ENCODE results near the gene SPRR3. TPM values are rescaled to one million over a fixed set of nuclear protein-coding genes. Genes with fewer than 3 reads are reported as not detected.

SPRR3 gene
- total and polyA plus RNA-seq, 2 experiments from 2014 or later: not detected

DNA sequence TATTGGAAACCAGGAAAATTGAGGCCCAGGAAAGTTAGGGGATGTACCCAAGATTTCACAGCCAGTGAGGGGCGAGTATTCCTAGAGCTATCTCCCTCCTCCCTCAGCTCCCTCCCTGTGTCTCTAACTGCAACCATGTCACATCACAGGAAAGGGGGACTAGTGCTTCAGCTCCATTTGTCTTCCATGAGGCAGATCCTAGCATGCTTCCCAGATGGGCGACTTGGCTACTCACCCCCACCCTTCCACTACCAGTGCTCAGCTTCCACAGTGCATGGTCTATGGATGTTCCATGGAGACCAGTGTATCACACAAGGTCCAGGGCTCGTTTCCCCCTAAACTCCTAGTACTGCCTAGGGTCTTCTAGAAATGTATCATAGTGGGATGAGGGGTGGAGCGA lies 35.7 kb upstream of the SPRR3 start:
- Mint-ChIP-seq H3K36me3 (ENCODE audit: low read depth) (no peaks in the 10 kb centered on the region), H3K27ac (no peak overlapping the region), H3K27me3 (ENCODE audit: insufficient read depth, low read depth, poor library complexity) (no peaks in the 10 kb centered on the region), H3K4me3 (no peak overlapping the region), H3K4me1 (no peaks in the 10 kb centered on the region), H3K9me3 (no peaks in the 10 kb centered on the region)
- no peaks in the 10 kb centered on the region for H3K36me3 ChIP-seq (ENCODE audit: insufficient read depth)
- H3F3A ChIP-seq (replicated peaks; ENCODE audit: low read depth): no peaks in the 10 kb centered on the region
- H2AFZ ChIP-seq: no peak overlapping the region
- no peaks in the 10 kb centered on the region for H3K27me3 ChIP-seq (ENCODE audit: insufficient read depth)
- H3K9me2 ChIP-seq (ENCODE audit: insufficient read depth): peaks cover 15% of the 10 kb centered on the region
- H4K20me1 ChIP-seq (replicated peaks; ENCODE audit: insufficient read depth): no peaks in the 10 kb centered on the region
- no peak for TF ChIP-seq CTCF (conservative IDR thresholded peaks at IDR 0.05; ENCODE audit: low read depth in 2 of 2)
- TF ChIP-seq CREB1 (CRISPR knock-in tag; IDR thresholded peaks at IDR 0.05; ENCODE audit: low read depth): no peak
- TF ChIP-seq ZNF462 (CRISPR knock-in tag; IDR thresholded peaks at IDR 0.05): no peak
- no peak for TF ChIP-seq NANOG (IDR thresholded peaks at IDR 0.05; ENCODE audit: borderline replicate concordance)
- no peak for TF ChIP-seq REST (IDR thresholded peaks at IDR 0.05; ENCODE audit: unreplicated experiment)
- TF ChIP-seq ZNF114 (CRISPR knock-in tag; IDR thresholded peaks at IDR 0.05): no peak
- TF ChIP-seq JUNB (IDR thresholded peaks at IDR 0.05; ENCODE audit: unreplicated experiment): no peak
- no peak for TF ChIP-seq EZH2phosphoT487 (IDR thresholded peaks at IDR 0.05; ENCODE audit: unreplicated experiment)
- no peak for TF ChIP-seq POLR2AphosphoS5 (IDR thresholded peaks at IDR 0.05; ENCODE audit: low read depth)
- H3K27ac ChIP-seq (ENCODE audit: low read depth): no peak overlapping the region
- DNase-seq (ENCODE audit: low spot score) (no peak), ATAC-seq (no peak)
- H3K79me2 ChIP-seq (replicated peaks; ENCODE audit: insufficient read depth): no peaks in the 10 kb centered on the region
- no peak overlapping the region for H3K4me2 ChIP-seq
- H3K4me3 ChIP-seq: no peak overlapping the region
- H3K4me1 ChIP-seq (ENCODE audit: insufficient read depth): no peaks in the 10 kb centered on the region
